NCI-H1694 treated with DMSO at 0.1 percent for 48 hours (cell line): ENCODE measurements around the gene CCDC27.

ENCODE experiments used
- DNase-seq: peaks from one replicate; lab custom pipeline; 2025; lab: John Stamatoyannopoulos, UW

CCDC27 gene

GRCh38 chr1:3777078-3777547, 24.9 kb downstream of the CCDC27 start:
- no peak for DNase-seq

GRCh38 chr1:3777647-3778589, 25.7 kb downstream of the CCDC27 start:
- no peak for DNase-seq

DNA sequence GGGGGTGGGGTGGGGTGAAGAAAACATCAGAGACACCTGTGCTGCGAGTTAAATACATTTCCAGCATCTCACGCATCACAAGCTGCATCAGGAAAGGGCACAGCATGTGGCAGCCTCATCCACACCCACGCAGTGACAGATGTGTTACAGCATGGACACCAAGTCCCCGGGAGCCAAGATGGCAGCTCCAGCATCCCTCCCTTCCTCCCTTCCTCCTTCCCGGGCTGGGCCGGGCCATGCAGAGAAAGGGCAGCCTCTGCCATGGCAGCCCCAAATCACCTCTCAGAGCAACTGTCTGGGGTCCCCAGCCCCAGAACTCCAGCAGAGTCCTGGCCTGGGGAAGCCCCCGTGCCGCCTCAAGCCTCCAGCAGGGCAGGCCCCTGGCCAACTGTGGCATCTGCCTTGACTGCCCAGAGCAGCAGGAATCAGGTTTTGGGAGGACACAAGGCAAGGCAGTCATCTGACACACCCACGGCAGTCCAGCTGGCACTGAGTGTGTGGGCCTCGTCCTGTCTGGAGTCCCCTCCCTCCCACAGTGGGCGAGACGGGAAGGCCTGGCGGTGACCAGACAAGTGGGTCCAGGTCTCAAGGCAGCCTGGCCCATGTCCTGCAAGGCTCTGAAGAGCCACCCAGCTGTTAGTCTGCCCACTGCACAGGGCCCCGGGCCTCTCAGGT, 26.5 kb downstream of the CCDC27 start:
- DNase-seq, result no peak

- peak; percentile 11 for DNase-seq
Measured at GRCh38 chr1:3779265-3779911, 27.1 kb downstream of the CCDC27 start.

DNA sequence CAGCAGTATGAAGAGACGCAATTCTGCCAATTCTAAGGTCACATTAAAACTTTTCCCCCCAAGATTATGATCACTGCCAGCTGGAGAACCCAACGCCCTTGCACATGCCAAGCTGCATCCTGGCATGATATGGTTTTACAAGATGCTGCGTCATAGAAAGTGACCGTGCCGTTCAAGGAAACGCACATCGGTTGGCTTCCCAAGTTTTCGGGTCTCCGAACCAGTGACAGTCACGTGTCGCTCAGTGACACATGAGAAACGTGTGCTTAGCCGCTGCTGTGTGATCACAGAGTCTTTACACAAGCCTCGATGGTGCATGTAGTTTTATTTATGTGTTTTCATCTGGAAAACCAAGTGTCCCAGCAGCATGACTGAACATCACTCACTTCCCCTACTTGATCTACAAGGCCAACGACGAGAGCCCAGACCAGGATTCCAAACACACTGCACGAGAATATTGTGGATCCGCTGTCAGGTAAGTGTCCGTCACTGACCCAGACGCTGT, 27.7 kb downstream of the CCDC27 start:
- no peak for DNase-seq

DNA sequence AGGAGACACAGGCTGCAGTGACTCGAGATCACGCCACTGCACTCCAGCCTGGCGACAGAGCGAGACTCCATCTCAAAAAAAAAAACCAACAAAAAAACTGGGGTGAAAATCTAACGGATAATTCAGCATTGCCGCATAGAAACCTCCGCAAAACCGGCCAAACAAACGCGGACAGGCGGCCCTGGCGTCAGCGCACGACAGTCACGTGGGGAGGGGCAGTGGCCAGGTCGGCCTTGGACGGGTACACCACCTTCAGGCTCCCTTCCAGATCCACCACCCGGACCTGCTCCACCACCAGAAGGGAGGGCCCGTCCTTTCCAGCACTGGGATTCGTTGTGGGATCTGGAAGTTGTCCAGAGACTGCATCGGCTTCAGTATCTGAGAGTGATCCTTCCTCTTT, 28.7 kb downstream of the CCDC27 start:
- DNase-seq, result no peak

GRCh38 chr1:3783651-3784474, 31.6 kb downstream of the CCDC27 start:
- no peak for DNase-seq

DNA sequence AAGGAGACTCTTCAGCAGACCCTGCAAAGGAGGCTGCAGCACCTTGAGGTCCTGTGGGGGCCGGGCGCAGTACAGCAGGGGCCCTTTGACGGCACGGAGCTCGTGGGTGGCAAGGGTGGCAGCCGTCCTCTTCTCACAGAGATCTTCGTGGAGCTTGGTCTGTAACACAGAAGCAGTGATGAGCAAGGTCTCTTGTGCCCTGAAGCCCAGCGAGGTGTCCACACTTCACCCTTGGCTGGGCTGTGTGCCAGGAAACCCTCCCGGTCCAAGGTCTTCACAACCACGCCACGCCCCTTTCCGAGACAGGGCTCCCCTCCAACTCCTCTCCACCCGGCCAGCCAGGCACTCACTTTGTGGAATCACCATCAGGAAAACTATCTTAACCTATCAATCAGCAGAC, 32.8 kb downstream of the CCDC27 start:
- DNase-seq, result no peak

- peak; percentile 14 for DNase-seq
Measured at GRCh38 chr1:3785456-3786157, 33.4 kb downstream of the CCDC27 start.

- no peak for DNase-seq
Measured at GRCh38 chr1:3786468-3787348, 34.5 kb downstream of the CCDC27 start.

- DNase-seq, result no peak
Measured at GRCh38 chr1:3787349-3787715, 35.1 kb downstream of the CCDC27 start.

DNA sequence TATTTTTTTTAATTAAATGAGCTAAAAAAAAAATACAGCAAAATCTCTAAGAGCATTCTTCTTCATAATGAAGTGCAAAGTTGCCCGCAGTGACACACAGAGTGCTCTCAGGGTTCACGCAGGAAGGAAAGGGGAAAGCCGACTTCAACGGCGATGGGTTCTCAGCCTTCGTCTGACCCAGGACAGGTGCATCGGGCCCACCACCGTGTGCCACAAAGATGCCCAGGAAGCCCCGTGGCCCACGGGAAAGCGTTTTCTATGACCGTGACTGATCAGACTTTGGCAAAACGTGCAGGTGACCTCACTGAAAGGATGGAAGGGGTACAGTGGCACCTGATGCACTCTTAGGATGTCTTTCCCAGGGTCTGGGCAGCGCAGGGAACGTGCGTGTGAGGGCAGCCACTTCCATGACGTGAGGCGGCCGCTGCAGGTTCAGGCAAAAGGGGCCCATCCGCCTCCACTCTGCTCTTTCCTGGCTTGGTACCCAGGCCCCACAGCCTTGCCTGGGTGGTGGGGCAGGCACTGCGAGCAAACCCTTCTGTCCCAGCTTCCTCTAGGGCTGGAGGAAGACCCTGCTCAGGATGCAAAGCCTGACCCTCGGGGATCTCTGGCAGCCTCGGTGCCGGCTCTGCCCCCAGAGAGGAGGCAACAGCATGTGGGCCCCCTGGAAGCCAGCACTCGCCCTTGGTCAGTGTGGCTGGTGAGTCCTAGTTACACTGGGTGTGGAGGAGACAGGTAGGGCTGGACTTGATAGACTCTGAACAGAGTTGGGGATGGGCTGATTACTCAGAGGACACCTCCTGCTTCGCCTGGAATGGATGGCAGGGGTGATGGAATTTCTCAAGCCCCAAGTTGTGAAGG, 35.7 kb downstream of the CCDC27 start:
- DNase-seq, result no peak

DNA sequence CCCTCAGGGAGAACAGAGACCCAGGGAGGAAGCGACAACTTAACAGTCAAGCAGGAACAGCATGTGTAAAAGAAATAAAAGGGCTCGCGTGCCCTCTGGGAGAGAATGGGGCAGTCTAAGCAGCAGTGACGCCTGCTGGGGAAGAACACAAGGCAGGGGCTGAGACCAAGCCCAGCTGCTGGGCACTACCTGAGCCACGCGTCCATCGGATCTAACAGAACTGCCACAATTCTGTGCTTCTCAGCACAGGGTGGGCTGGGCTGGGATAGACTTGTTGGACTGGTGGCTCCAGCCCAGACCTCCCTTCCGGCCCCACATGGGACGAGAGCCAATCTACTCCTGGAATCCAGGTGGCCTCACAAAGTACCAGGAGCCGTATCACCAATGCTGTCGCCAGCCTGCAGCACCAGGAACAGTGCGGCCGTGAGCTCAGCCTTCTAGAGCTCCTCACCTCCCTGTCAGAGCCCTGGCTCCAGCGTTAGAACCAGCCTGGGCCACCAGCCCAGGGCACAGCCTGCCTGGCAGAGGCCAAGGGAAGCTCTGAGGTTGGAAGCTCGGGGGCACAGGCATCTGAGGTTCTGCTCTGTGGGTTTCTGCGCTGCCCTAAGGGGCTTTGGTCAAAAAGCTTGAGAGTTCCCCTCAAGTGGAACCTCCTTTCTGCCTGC, 36.6 kb downstream of the CCDC27 start:
- DNase-seq, result no peak

GRCh38 chr1:3789421-3790300, 37.4 kb downstream of the CCDC27 start:
- no peak for DNase-seq

GRCh38 chr1:3790500-3790923, 38.3 kb downstream of the CCDC27 start:
- no peak for DNase-seq

DNA sequence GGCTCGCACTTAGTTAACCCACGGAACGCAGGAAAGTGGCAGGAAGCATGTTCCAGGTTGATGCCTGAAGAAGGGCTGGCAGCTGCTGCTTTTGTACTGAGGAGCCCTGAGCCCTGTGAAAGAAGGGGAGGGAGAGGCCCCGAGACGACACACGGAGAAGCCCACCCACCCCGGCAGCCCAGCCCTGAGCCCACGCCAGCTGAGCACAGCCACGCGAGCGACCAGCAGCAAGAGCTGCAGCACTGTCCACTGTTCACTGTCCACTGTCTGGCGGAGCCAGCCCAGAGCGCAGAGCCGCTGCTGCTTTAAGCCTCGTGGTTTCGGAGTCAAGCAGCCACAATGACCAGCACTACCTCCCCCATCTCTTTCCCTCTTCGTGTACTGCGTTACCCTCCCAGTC, 38.7 kb downstream of the CCDC27 start:
- no peak for DNase-seq

- no peak for DNase-seq
Measured at GRCh38 chr1:3795453-3796214, 43.4 kb downstream of the CCDC27 start.
